ENCODE results near the gene PARVA.

The PARVA gene

GRCh38 chr11:12417691-12418611 lies 40.6 kb downstream of the PARVA start:
- TF ChIP-seq CTCF (IDR thresholded peaks at IDR 0.05; ENCODE audit: extremely low read depth, insufficient read depth, missing control alignments): no peak
- DNase-seq (ENCODE audit: low spot score): no peak
- in situ Hi-C loops (cut with MboI; ENCODE audit: low pct_unique_long_range_greater_than_20kb, low sequenced_read_pairs, unreplicated experiment): no loop called here

DNA sequence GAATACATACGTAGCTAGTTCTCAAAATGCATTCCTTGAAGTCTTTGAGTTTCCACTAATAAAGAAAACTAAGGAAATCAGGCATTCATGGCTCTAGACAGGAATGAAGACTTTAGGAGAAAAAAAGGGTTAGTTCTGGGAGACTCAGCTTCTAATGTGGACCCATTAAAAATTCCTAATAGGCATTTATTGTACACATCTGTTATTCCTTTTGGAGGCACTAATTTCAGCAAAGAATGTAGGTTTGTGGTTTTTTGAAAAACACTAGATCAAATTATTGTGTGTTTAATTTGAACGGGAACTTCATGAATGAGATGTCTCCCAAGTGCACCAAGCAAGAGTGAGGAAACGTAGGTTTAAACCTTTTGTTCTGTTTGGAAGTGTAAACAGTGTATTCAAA lies 42.7 kb downstream of the PARVA start:
- TF ChIP-seq CTCF (IDR thresholded peaks at IDR 0.05; ENCODE audit: extremely low read depth, insufficient read depth, missing control alignments): no peak
- in situ Hi-C loops (cut with MboI; ENCODE audit: low pct_unique_long_range_greater_than_20kb, low sequenced_read_pairs, unreplicated experiment): no loop called here
- DNase-seq (ENCODE audit: low spot score): no peak

DNA sequence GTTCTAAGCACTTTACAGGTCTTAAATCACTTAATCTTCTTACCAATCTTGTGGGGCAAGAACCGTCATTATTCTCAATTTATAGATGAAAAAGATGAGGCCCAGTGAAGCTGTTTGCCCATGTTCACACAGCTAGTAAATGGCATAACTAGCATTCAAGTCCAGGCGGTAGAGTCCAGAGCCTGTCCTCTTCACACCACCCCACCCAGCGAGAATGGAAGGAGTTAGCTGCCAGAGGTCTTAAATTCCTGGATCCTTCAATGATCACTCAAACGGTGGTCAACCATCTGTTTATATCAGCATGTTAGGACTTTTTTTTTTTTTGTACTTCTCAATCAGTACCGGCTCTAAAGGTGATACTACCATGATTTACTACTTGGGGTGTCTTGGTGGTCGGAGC lies 43.3 kb downstream of the PARVA start:
- no peak for DNase-seq (ENCODE audit: low spot score)
- in situ Hi-C loops (cut with MboI; ENCODE audit: low pct_unique_long_range_greater_than_20kb, low sequenced_read_pairs, unreplicated experiment): no loop called here
- TF ChIP-seq CTCF (IDR thresholded peaks at IDR 0.05; ENCODE audit: extremely low read depth, insufficient read depth, missing control alignments): no peak

- no peak for DNase-seq (ENCODE audit: low spot score)
Measured at GRCh38 chr11:12421386-12421785, 44.0 kb downstream of the PARVA start.

GRCh38 chr11:12426176-12426575 lies 48.8 kb downstream of the PARVA start:
- in situ Hi-C loops (cut with MboI; ENCODE audit: low pct_unique_long_range_greater_than_20kb, low sequenced_read_pairs, unreplicated experiment): no loop called here
- no peak for DNase-seq (ENCODE audit: low spot score)
- TF ChIP-seq CTCF (IDR thresholded peaks at IDR 0.05; ENCODE audit: extremely low read depth, insufficient read depth, missing control alignments): no peak

More at GRCh38 chr11:12421386-12421785, 44.0 kb downstream of the PARVA start:
- TF ChIP-seq CTCF (IDR thresholded peaks at IDR 0.05; ENCODE audit: extremely low read depth, insufficient read depth, missing control alignments): no peak
- in situ Hi-C loops (cut with MboI; ENCODE audit: low pct_unique_long_range_greater_than_20kb, low sequenced_read_pairs, unreplicated experiment): no loop called here

- TF ChIP-seq CTCF (IDR thresholded peaks at IDR 0.05; ENCODE audit: extremely low read depth, insufficient read depth, missing control alignments): no peak
- in situ Hi-C loops (cut with MboI; ENCODE audit: low pct_unique_long_range_greater_than_20kb, low sequenced_read_pairs, unreplicated experiment): no loop called here
- DNase-seq (ENCODE audit: low spot score): no peak
Measured at GRCh38 chr11:12429155-12429554, 51.8 kb downstream of the PARVA start.
